ENCODE results near the gene RPL31. TPM values are rescaled to one million over a fixed set of nuclear protein-coding genes. Genes with fewer than 3 reads are reported as not detected.

Gene RPL31
- total RNA-seq, 1 donor from 2014 or later: 1,335 TPM

GRCh38 chr2:100975521-100975785 is 26.6 kb upstream of the RPL31 start:
- no peaks in the 10 kb centered on the region for H3K9me3 Mint-ChIP-seq (ENCODE audit: unreplicated experiment)
- no peak for DNase-seq (ENCODE audit: extremely low spot score, unreplicated experiment)
- H3K27me3 Mint-ChIP-seq (ENCODE audit: unreplicated experiment): no peaks in the 10 kb centered on the region
- H3K4me1 Mint-ChIP-seq (ENCODE audit: unreplicated experiment): peaks cover 5% of the 10 kb centered on the region
- H3K27ac Mint-ChIP-seq (ENCODE audit: unreplicated experiment): no peak overlapping the region
- H3K36me3 Mint-ChIP-seq (ENCODE audit: unreplicated experiment): peaks cover 35% of the 10 kb centered on the region
- H3K4me3 Mint-ChIP-seq (ENCODE audit: unreplicated experiment): no peak overlapping the region
- TF ChIP-seq CTCF (IDR thresholded peaks at IDR 0.05): no peak

GRCh38 chr2:100976061-100976460 is 26.0 kb upstream of the RPL31 start:
- TF ChIP-seq CTCF (IDR thresholded peaks at IDR 0.05): no peak
- Mint-ChIP-seq H3K4me1 (ENCODE audit: unreplicated experiment) (peaks cover 7% of the 10 kb centered on the region), H3K27ac (ENCODE audit: unreplicated experiment) (no peak overlapping the region), H3K36me3 (ENCODE audit: unreplicated experiment) (peaks cover 31% of the 10 kb centered on the region), H3K9me3 (ENCODE audit: unreplicated experiment) (no peaks in the 10 kb centered on the region), H3K4me3 (ENCODE audit: unreplicated experiment) (no peak overlapping the region), H3K27me3 (ENCODE audit: unreplicated experiment) (no peaks in the 10 kb centered on the region)
- no peak for DNase-seq (ENCODE audit: extremely low spot score, unreplicated experiment)

GRCh38 chr2:100976645-100977391 is 25.3 kb upstream of the RPL31 start:
- no peaks in the 10 kb centered on the region for H3K9me3 Mint-ChIP-seq (ENCODE audit: unreplicated experiment)
- peaks cover 8% of the 10 kb centered on the region for H3K4me1 Mint-ChIP-seq (ENCODE audit: unreplicated experiment)
- H3K27ac Mint-ChIP-seq (ENCODE audit: unreplicated experiment): no peak overlapping the region
- H3K4me3 Mint-ChIP-seq (ENCODE audit: unreplicated experiment): no peak overlapping the region
- no peak for DNase-seq (ENCODE audit: extremely low spot score, unreplicated experiment)
- peaks cover 29% of the 10 kb centered on the region for H3K36me3 Mint-ChIP-seq (ENCODE audit: unreplicated experiment)
- no peaks in the 10 kb centered on the region for H3K27me3 Mint-ChIP-seq (ENCODE audit: unreplicated experiment)
- TF ChIP-seq CTCF (IDR thresholded peaks at IDR 0.05): no peak

GRCh38 chr2:100977511-100977910 is 24.6 kb upstream of the RPL31 start:
- H3K27me3 Mint-ChIP-seq (ENCODE audit: unreplicated experiment): no peaks in the 10 kb centered on the region
- peaks cover 8% of the 10 kb centered on the region for H3K4me1 Mint-ChIP-seq (ENCODE audit: unreplicated experiment)
- H3K27ac Mint-ChIP-seq (ENCODE audit: unreplicated experiment): no peak overlapping the region
- peaks cover 33% of the 10 kb centered on the region for H3K36me3 Mint-ChIP-seq (ENCODE audit: unreplicated experiment)
- H3K4me3 Mint-ChIP-seq (ENCODE audit: unreplicated experiment): no peak overlapping the region
- no peak for DNase-seq (ENCODE audit: extremely low spot score, unreplicated experiment)
- no peaks in the 10 kb centered on the region for H3K9me3 Mint-ChIP-seq (ENCODE audit: unreplicated experiment)
- no peak for TF ChIP-seq CTCF (IDR thresholded peaks at IDR 0.05)

- no peaks in the 10 kb centered on the region for H3K9me3 Mint-ChIP-seq (ENCODE audit: unreplicated experiment)
- H3K27me3 Mint-ChIP-seq (ENCODE audit: unreplicated experiment): no peaks in the 10 kb centered on the region
- peaks cover 32% of the 10 kb centered on the region for H3K36me3 Mint-ChIP-seq (ENCODE audit: unreplicated experiment)
- no peak for TF ChIP-seq CTCF (IDR thresholded peaks at IDR 0.05)
- no peak overlapping the region for H3K4me3 Mint-ChIP-seq (ENCODE audit: unreplicated experiment)
- no peak for DNase-seq (ENCODE audit: extremely low spot score, unreplicated experiment)
- peaks cover 8% of the 10 kb centered on the region for H3K4me1 Mint-ChIP-seq (ENCODE audit: unreplicated experiment)
- no peak overlapping the region for H3K27ac Mint-ChIP-seq (ENCODE audit: unreplicated experiment)
Observed at GRCh38 chr2:100978582-100979191, 23.4 kb upstream of the RPL31 start.

Measured in osteocyte (in vitro differentiated cells).